Measurements from ENCODE around the gene SENP2.

DNA sequence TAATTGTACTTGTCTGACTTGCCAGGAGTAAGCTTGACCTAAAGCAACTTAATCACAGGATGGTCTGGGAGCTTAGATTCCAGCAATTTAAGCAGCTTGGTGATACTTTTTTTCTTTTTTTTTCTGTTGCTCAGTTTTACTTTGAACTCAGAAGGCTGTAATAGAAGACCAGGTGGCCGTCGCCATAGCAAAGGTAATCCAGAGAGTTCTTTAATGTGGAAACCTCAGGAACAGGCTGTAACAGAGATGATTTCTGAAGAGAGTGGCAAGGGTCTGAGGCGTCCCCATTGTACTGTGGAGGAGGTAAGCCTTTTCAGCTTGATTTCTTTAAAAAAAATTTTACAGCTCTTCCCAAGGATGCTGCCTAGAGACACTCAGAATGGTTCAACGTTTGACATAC, 20.1 kb downstream of the SENP2 start:
- no peak for TF ChIP-seq TAF1 (IDR thresholded peaks at IDR 0.05; ENCODE audit: borderline replicate concordance, low read depth, low read length)
- TF ChIP-seq POLR2AphosphoS5 (IDR thresholded peaks at IDR 0.05; ENCODE audit: low read depth, low read length), result no peak
